SU-DHL-6 (cell line): ENCODE data around the gene SLF2.

ENCODE experiments used
- H2AFZ ChIP-seq: fragments of 200-600 bp; sonication (generic); 2 replicates; pipeline ENCODE4 v1.6.1; 2014; ENCODE audit warnings: low read depth, mild to moderate bottlenecking, moderate library complexity, mixed read lengths, antibody characterized with exemption, low read length; ENCODE audit not compliant: severe bottlenecking
- H3F3A ChIP-seq: fragments of 200-600 bp; shearing (Covaris generic); 2 replicates; pipeline ENCODE4 v1.6.0; 2016; ENCODE audit warnings: antibody characterized with exemption, mild to moderate bottlenecking; ENCODE audit not compliant: insufficient read depth
- H3K27ac ChIP-seq: fragments of 200-600 bp; sonication (generic); 2 replicates; pipeline ENCODE4 v1.5.1; 2016; ENCODE audit warnings: low read depth, mild to moderate bottlenecking, low read length, moderate library complexity, mixed read lengths
- H3K27me3 ChIP-seq: fragments of 200-600 bp; sonication (generic), shearing (Covaris generic); 2 replicates; pipeline ENCODE4 v1.6.0; 2014; ENCODE audit warnings: mild to moderate bottlenecking, low read length
- H3K36me3 ChIP-seq: fragments of 200-600 bp; sonication (generic); 2 replicates; pipeline ENCODE4 v1.6.1; 2014; ENCODE audit warnings: mild to moderate bottlenecking, low read length, mixed read lengths
- H3K4me2 ChIP-seq: fragments of 300-600, 200-600 bp; shearing (Covaris generic), sonication (generic); 2 replicates; pipeline ENCODE4 v1.6.0; 2014; ENCODE audit warnings: low read length, low read depth, mild to moderate bottlenecking; ENCODE audit not compliant: poor library complexity, severe bottlenecking
- H3K4me3 ChIP-seq: fragments of 200-600 bp; sonication (generic); 2 replicates; pipeline ENCODE4 v1.5.1; 2014; ENCODE audit warnings: antibody characterized with exemption, low read length, mild to moderate bottlenecking, mixed read lengths; ENCODE audit not compliant: insufficient read depth, poor library complexity, severe bottlenecking
- H3K79me2 ChIP-seq: fragments of 200-600 bp; sonication (generic); 2 replicates; pipeline ENCODE4 v1.6.1; 2014; ENCODE audit warnings: mild to moderate bottlenecking, low read length, moderate library complexity; ENCODE audit not compliant: insufficient read depth
- H3K9ac ChIP-seq: fragments of 200-600 bp; sonication (generic); 2 replicates; pipeline ENCODE4 v1.7.0; 2014; ENCODE audit warnings: mild to moderate bottlenecking, low read length
- H3K9me2 ChIP-seq: fragments of 200-600 bp; sonication (generic); replicated peaks from 2 replicates; pipeline ENCODE4 v1.6.1; 2014; ENCODE audit warnings: low read length; ENCODE audit not compliant: insufficient read depth
- H3K9me3 ChIP-seq: fragments of 200-600 bp; sonication (generic); 2 replicates; pipeline ENCODE4 v1.6.1; 2014; ENCODE audit warnings: low read length, mixed read lengths; ENCODE audit not compliant: insufficient read depth
- H4K20me1 ChIP-seq: fragments of 200-600 bp; sonication (generic); 2 replicates; pipeline ENCODE4 v1.6.1; 2014; ENCODE audit warnings: low read depth, mild to moderate bottlenecking, antibody characterized with exemption, low read length, moderate library complexity, mixed read lengths
- EZH2phosphoT487 ChIP-seq: fragments of 200-600 bp; sonication (generic), shearing (Covaris generic); conservative IDR thresholded peaks from 2 replicates; pipeline ENCODE4 v1.6.1; 2018; ENCODE audit warnings: mild to moderate bottlenecking, antibody characterized with exemption, low read length, moderate library complexity, mixed read lengths
- TF ChIP-seq, protein P1 (sequence below): fragments of 200-600 bp; sonication (generic); IDR thresholded peaks from one replicate; pipeline ENCODE4 v1.5.1; 2017; ENCODE audit warnings: antibody characterized with exemption, mild to moderate bottlenecking, low read length, moderate library complexity; ENCODE audit not compliant: insufficient read depth, poor library complexity, severe bottlenecking

The SLF2 gene

DNA sequence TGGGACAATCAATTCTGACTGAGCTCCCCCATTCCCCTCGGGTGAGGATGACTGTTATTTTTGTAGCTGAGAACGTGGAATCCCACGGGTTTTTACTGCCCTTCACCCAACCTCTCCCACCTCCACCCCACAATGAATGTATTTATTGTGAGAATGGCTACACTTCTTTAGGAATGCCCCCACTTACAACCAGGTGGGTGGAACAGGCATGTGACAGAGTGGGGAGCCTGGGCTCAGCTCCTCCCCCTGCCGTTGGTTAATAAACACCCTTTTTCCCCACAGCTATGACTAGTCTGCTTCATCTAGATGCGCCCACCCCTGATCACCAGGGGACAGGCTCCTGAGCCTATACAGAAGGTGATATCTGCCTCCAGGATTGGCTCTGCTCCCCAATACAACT, 72.6 kb downstream of the SLF2 start:
- H3K4me2 ChIP-seq: no peak overlapping the region
- TF ChIP-seq EZH2phosphoT487: no peak
- TF ChIP-seq, protein P1, sequence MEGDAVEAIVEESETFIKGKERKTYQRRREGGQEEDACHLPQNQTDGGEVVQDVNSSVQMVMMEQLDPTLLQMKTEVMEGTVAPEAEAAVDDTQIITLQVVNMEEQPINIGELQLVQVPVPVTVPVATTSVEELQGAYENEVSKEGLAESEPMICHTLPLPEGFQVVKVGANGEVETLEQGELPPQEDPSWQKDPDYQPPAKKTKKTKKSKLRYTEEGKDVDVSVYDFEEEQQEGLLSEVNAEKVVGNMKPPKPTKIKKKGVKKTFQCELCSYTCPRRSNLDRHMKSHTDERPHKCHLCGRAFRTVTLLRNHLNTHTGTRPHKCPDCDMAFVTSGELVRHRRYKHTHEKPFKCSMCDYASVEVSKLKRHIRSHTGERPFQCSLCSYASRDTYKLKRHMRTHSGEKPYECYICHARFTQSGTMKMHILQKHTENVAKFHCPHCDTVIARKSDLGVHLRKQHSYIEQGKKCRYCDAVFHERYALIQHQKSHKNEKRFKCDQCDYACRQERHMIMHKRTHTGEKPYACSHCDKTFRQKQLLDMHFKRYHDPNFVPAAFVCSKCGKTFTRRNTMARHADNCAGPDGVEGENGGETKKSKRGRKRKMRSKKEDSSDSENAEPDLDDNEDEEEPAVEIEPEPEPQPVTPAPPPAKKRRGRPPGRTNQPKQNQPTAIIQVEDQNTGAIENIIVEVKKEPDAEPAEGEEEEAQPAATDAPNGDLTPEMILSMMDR: no peak
- no peaks in the 10 kb centered on the region for H3K27me3 ChIP-seq

DNA sequence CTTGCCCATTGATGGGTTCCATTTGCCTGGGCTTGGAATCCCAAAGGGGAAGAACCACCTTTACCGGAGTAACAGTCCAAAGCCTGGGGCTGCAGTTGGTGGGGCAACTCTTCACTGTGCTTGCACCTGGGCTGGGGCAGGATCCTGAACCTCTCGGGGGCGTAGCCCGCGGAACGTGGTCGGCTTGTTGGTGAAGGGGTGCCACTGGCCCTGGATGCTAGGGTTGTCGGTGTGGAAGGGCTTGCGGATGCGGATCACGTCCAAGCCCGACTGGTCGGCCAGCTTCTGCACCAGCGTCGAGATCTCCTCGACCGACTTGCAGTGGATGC, 73.8 kb downstream of the SLF2 start:
- Histone ChIP-seq H3K9me3 (no peaks in the 10 kb centered on the region), H3K4me3 (peak overlapping the region; percentile 99), H3K36me3 (no peaks in the 10 kb centered on the region), H2AFZ (peak overlapping the region; percentile 88), H3K79me2 (peaks cover 44% of the 10 kb centered on the region), H4K20me1 (no peaks in the 10 kb centered on the region), H3K9me2 (no peaks in the 10 kb centered on the region), H3F3A (no peaks in the 10 kb centered on the region; the same call in 1 of the 2 replicates), H3K27me3 (no peaks in the 10 kb centered on the region), H3K27ac (no peak overlapping the region), H3K9ac (peak overlapping the region; percentile 77), H3K4me2 (peak overlapping the region; percentile 92)
- TF ChIP-seq, protein P1: no peak
- no peak for TF ChIP-seq EZH2phosphoT487

More for the DNA sequence above, 72.6 kb downstream of the SLF2 start:
- Histone ChIP-seq H3K9ac (no peak overlapping the region), H3K36me3 (no peaks in the 10 kb centered on the region), H3K4me3 (no peak overlapping the region), H2AFZ (no peak overlapping the region), H4K20me1 (no peaks in the 10 kb centered on the region), H3K79me2 (peaks cover 42% of the 10 kb centered on the region), H3K9me2 (no peaks in the 10 kb centered on the region), H3K9me3 (no peaks in the 10 kb centered on the region), H3K27ac (no peak overlapping the region), H3F3A (no peaks in the 10 kb centered on the region; the same call in 1 of the 2 replicates)

DNA sequence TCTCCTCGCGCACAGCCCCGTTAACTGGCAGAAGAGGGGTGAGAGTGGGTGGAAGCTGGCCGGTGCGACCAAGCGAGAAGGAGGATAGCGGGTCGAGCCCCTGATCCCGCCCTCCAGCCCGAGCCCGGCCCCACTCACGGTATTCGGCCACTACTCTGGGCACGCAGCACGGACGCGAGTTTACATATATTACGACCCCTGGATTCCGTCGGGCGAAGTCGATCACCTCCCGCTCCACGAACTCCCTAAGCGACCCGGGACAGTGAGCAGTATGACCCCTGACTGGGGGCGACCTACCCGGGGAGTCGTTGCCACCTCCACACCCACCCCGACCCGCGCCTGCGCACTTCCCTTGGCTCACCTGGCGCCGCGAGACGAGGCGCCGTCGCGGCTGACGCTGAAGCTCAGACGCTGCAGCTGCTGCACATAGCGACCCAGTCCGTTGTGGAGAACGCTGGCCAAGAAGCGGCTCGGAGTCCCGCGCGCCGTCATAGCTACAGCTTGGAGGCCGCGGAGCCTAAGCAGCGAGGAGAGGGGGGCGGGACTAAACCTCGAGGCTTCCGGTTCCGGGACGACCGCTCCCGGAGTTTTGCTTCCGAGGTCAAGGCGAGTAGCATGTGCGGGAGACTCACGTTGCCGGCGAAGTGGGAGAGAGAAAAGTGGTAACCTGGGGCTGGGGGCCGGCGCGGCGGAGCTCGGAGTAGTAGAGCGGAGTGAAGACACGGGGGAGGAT, 74.4 kb downstream of the SLF2 start, which contains the start of the genes MRPL43 and TWNK:
MRPL43 (minus strand) TSS at position 546 of the 733 bp plus-strand sequence; CDS start at position 492, 54 bp downstream.
TWNK (plus strand) TSS at position 592 of the 733 bp plus-strand sequence. CDS start 668 bp downstream, outside the sequence.
- Histone ChIP-seq H4K20me1 (no peaks in the 10 kb centered on the region), H3K79me2 (peaks cover 44% of the 10 kb centered on the region), H3K4me3 (peak within 1 kb of the TSS; percentile 99), H3K27ac (peak within 1 kb of the TSS; percentile 78), H2AFZ (peak within 1 kb of the TSS; percentile 88), H3K27me3 (no peaks in the 10 kb centered on the region), H3K9me2 (no peaks in the 10 kb centered on the region), H3K9me3 (no peaks in the 10 kb centered on the region), H3K9ac (peak within 1 kb of the TSS; percentile 77), H3F3A (no peaks in the 10 kb centered on the region; the same call in 1 of the 2 replicates), H3K36me3 (no peaks in the 10 kb centered on the region), H3K4me2 (peak within 1 kb of the TSS; percentile 92)
- TF ChIP-seq, protein P1: no peak
- TF ChIP-seq EZH2phosphoT487: no peak
